HG03565 (cell line): ENCODE data around the gene IGIP.
A peak's percentile ranks its signal among the peaks of the same experiment; 100 is the strongest.

Experiments used
- ATAC-seq: cut with Tn5 transposase; IDR thresholded peaks from one replicate; pipeline ENCODE4 v1.9.1; 2021; ENCODE audit warnings: mild to moderate bottlenecking, moderate library complexity; ENCODE audit not compliant: unreplicated experiment

The IGIP gene

DNA sequence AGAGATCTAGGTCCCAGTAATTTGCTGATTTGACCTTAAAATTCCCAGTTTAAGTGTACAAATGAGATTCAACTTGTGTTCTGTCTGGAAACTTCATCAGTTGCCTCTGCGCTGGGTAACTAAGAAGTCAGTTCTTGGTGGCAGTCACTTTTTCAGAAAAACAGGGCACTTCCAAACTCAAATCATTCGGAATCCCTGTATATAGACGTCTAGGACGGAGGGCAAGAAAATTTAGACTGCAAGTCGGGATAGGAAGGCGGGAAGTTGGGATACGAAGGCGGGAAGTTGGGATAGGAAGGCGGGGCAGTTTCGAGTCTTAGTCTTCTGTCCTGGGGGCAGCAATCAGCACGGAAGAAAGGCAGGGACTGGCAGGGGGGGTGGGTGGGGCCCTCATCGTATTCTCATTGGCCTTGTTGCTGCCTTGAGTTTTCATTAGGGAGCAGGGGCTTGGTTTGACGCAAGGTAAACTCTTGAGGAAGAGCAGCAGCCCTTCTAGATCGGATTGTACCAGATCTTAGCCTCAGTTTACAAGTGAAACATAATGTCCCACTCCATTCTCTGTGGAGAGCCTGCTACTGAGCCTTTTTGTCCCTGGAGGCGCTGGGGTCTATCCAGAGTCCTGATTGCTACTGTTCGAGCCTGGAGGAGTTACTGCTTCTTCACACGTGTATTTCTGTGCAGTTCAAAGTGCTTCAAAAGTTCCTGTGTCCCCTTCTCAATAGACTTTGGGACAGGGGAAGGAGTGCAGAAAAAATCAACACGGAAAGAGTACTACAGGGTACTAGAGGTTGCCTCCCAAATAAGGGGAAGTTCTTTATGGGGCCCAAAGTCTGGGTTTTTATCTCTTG lies 14.5 kb upstream of the IGIP start:
- no peak for ATAC-seq

DNA sequence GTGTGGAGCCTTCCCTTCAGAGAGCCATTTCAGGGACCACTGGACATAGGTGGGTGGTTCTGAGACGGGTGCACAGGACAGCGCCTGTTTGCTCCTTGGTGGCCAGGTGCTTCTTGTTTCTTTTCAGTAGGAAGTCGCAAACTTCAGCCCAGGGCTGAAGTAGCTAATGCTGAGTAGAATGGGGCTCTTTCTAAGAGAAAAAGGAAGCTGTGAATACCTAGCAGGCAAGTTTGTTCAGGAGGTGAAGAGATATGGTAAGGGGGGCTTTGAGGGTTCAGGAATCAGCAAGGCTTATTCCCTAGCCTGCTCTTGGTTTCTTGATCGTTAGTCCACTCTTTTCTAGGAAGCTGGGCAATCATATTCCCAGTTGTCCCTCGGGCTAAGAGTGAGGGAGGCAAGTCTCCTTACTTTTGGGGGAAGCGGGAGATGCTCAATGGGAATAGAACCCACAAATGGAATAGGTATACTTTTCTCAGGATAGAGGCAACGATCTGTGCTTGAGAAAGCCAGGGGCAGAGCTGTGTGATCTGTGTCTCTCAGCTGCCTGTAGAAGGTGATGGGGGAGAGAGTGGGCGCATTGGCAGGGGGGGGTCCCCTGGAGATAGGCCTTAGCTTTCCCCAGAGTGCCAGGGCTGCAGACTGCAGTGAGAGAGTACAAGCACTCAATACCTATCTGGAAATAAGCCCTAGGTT lies 13.7 kb upstream of the IGIP start:
- no peak for ATAC-seq

DNA sequence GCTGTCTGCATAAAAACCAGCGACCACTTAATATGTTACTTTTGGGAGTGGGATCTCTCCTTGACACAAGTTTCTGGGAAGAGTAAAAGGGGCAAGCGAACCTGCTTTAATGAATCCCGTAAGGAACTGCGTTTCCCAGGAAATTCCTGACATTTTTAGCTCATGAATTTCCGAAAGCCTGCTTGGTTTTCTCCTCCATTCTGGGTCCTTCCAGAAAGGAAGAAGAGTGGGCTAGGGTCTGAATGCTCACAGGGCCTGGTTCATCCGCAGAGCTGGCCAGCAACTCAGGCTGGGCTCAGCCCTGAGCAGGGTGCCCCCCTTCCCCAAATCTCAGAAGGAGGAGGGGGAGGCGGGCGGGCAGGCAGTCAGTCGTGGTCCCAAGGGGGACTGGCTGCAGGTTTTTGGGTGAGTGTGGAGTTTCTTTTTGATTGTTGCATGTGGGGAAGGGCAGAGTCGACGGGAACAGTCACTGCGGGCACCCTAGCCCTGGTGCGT lies 13.0 kb upstream of the IGIP start:
- no peak for ATAC-seq

DNA sequence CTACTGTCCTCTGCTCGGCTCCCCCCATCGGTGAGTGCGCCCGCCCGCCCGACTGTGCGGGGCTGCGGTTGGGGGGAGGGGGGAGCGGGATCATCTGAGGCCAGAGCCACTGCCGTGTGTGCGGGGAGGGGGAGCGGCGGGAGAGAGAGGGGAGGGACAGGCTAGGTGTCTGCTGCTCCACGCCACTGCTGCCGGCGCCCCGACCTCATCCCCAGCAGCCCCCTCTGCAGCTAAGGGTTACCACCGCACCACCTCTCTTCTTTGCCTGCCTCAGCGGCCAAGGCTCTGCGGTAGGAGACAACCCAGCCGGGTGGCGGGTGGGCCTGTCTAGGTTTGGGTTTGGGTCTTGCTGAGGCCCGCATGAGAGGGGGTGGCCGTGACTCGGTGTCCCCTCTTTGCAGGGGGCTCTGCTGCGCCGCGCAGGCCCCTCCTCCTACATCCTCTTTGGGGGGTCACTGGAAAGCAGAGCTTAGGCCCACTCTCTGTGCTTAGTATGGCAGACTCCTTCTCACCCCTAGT lies 12.5 kb upstream of the IGIP start:
- ATAC-seq, result no peak

DNA sequence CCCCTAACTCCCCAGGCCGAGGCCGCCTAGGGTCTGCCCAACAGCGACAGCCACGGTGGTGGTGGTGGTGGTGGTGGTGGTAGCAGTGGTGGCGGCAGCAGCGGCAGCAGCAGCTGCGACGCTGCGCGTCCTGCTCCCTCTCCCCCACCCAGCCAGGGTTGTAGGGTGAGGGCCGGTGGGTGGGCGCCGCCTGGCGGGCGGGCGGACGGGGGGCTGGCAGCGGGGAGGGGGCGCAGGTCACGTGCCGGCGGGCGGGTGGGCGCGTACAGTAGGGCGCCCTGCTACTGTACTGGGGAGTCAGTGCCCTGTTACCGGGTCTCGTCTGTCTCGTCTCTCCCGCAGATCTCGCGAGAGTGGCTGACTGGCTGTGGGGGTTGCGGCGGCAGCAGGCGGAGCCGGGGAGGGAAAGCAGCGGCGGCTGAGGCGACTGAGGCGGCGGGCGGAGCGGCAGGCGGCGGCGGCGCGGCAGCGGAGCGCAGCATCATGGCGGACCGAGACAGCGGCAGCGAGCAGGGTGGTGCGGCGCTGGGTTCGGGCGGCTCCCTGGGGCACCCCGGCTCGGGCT lies 12.0 kb upstream of the IGIP start, which contains the start of gene PURA:
Gene PURA, plus strand, starts transcription at position 411 of the 565 bp plus-strand sequence. Its CDS starts 73 bp downstream, at position 484.
- peak; percentile 83 for ATAC-seq

DNA sequence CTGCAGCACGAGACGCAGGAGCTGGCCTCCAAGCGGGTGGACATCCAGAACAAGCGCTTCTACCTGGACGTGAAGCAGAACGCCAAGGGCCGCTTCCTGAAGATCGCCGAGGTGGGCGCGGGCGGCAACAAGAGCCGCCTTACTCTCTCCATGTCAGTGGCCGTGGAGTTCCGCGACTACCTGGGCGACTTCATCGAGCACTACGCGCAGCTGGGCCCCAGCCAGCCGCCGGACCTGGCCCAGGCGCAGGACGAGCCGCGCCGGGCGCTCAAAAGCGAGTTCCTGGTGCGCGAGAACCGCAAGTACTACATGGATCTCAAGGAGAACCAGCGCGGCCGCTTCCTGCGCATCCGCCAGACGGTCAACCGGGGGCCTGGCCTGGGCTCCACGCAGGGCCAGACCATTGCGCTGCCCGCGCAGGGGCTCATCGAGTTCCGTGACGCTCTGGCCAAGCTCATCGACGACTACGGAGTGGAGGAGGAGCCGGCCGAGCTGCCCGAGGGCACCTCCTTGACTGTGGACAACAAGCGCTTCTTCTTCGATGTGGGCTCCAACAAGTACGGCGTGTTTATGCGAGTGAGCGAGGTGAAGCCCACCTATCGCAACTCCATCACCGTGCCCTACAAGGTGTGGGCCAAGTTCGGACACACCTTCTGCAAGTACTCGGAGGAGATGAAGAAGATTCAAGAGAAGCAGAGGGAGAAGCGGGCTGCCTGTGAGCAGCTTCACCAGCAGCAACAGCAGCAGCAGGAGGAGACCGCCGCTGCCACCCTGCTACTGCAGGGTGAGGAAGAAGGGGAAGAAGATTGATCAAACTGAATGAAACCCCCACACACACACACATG lies 11.2 kb upstream of the IGIP start:
- ATAC-seq, result peak; percentile 25

DNA sequence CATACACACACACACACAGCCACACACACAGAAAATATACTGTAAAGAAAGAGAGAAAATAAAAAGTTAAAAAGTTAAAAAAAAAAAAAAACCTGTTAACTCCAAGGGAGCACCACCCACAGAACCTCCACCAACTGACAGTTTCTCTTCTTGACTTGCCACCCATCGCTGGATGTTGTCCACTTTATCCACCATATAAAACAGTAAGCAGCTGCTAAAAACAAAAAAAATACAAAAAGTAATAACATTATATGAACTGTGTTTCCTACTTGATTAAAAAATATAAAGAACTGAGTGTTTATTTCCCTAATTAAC lies 10.6 kb upstream of the IGIP start:
- ATAC-seq, result no peak

DNA sequence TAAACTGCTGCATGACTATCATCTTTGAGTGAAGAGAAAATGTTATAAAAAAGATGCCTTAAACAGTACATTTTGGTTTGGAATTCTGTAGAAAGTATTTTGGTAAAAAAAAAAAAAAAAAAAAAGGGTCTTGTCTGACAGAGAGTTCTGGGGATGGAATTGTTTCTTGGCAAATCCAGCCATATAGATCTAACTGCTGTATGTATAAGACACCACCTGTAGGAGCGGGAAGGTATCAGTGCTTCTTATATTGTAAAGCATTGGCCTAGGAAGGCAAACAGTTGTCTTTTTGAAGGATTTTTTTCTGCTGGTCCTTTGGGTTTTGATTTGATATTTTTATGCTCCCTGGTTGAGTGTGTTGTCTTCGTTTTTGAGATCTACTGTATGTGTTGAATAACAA lies 9.0 kb upstream of the IGIP start:
- ATAC-seq, result no peak

DNA sequence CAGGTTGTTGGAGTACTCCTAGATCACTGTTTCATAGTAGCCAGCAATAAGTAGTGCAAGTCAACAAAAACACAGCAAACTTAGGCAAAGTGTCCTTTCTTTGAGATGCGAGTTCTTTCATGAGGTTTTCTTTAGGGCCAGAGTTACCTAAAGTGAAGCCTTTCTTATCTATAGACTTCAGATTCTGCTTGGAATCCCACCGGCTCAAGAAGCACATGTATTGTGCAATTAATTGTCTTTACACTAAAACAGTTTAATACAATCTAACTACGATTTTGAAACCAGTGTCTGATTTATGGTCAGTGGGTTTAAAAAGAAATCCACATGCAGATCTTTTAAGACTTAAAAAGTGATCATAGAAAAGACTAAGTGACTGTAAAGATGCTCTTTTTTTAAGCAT lies 8.2 kb upstream of the IGIP start:
- ATAC-seq, result no peak

DNA sequence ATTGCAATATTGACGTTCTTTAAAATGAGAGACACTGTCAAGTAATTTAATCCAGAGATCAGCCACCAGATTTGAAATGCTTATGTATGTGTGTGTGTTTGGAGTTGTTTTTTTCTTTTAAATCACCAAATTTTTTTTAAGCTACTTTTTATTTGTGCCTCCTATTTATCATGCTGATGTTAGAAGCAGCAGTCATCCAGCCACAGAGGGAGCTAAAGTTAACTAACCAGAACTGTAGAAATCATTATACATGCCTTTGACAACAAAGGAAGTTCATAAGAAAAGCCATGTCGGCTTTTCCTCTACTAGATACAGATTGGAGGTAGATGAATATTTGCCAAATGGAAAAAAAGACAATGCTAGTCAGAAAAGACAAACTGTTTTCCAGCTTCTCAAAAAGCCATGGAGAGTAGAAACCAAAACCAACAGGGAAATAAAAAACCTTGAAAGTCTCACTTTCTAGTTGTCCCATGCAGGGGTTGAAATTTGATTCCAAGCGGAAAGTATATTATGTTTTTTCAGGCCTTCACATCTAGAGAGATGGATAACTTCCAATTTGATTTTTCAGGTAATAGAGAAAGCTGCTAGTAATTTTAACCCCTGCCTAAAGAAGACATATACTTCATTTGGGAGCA lies 7.3 kb upstream of the IGIP start:
- ATAC-seq, result no peak

DNA sequence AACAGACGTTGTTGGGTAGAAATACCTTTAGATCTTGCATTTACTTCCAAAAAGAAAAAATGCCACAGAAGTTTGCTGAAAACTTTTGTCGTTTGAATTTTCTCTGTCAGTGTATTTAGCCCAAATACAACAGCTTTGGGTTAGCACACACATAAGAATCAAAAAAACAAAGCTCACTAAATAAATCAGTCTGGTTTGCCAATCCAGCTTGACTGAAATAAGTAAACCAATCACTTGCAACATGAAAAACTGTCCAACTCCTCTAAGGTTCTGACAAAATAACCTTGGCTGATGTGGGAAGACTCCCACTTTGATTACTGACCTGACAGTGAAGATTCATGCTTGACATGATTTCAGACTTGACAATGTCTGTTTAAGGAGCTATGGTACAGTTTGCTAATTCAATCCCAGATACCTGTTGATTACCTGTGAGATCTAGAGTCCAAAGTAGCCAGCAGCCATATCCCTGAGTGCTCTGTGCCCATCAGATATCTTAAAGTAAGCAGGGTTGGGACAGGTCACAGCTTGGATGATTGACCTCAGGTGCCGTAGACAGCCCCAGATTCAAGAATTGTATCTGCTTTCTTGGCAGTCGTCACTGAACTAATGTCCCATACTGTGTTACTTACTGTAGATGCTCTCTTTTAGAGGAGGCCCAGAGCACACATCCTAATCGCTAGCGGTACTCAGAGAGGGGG lies 727 bp downstream of the IGIP start:
- ATAC-seq, result no peak

DNA sequence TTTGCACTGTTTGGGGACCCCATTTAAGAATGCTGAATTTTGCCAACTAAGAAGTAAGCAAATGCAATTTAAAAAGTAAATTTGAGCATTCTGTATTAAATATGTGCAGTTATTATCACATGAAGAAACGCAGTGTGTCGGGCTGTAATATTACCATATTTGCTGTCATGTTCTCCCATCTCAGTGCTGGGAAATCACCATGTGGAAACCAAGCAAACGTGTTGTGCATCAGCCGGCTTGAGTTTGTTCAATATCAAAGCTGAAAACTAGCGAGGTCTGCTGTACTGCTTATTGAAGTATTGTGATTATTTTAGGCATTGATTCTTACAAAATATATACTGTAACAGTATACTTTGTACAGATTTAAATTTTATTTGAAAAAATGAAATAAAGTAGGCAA lies 2.6 kb downstream of the IGIP start:
- ATAC-seq, result no peak

DNA sequence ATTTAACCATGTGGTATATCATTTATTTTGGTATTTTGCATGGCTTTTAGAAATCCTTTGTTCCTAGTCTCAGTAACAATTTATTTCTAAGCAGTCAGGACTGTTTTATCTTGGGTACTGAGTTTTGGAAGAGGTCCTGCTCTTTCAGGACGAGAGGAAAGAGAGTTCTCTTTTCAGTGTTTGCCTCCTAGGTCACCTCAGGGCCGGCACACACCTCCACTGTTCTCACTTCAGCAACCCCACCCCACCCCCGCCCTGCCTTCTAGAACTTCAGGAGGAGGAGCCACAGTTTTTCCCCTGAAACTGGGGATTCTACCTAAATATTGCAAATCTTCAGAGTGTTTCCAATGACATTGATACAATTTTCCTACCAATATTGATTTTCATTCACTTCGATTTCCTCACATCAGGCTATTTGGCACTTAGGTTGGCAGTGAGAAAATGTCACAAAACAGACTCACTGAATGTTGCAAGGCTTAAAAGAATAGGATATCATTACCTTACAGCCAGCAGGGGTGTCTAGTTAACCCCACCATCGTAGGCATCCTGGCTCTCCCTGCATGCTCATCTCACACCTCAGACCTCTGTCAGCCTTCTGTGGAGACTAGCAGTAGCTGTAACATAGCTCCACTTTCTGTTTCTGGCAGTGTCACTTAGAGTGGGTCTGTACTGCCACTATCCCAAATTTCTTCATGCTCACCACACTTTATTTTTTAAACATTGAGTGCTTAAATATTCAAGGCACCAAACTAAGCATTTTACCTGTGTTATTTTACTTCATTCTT lies 5.4 kb downstream of the IGIP start:
- no peak for ATAC-seq

DNA sequence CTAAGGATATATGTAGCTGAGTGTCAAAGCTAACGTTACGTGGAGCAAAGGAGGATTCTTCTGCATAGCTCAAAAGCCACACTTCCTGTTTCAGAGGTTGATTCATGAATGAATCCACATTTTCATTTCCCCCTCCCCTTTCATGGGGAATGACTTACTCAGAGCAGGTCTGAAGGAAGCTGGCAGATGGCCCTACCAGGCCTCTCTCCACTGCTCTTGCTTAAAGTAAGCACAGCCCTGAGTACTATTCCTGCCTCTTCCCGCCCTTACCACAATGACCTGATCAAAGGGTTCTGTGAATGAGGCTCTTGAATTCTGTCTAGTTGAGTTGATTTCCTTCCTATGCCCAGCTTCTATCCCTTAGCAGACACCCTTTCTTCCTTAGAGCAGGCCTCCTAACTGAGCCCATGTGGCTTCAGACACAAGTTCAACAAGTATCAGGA lies 6.3 kb downstream of the IGIP start:
- no peak for ATAC-seq

DNA sequence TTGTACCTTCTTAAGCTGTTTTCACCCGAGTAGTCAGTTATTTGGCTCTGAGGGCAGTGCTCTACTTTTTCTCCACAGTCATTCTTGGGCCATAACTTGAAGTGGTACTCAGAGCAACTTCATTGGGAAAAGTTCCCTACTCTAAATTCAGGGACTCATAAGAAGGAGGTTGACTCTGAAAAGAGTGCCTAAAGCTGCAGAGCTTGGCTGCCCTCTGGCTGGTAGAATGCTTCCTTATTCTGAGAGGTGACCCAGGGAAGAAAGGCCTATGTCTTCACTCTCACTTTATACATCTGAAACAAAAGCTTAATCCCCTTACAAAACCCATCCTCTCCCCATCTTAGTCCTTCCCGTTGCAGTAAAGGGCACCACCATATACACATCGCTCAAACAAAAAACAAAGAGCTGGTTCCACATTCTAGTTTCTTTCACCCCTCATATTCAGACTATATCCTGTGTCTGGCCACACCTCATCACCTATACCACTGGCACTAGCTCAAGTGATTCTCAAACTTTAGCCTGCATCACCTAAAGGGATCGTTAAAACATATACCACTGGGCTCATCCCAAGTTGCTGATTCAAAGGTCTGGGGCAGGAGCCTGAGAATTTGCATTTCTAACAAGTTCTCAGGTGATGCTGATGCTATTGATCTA lies 7.9 kb downstream of the IGIP start:
- no peak for ATAC-seq

DNA sequence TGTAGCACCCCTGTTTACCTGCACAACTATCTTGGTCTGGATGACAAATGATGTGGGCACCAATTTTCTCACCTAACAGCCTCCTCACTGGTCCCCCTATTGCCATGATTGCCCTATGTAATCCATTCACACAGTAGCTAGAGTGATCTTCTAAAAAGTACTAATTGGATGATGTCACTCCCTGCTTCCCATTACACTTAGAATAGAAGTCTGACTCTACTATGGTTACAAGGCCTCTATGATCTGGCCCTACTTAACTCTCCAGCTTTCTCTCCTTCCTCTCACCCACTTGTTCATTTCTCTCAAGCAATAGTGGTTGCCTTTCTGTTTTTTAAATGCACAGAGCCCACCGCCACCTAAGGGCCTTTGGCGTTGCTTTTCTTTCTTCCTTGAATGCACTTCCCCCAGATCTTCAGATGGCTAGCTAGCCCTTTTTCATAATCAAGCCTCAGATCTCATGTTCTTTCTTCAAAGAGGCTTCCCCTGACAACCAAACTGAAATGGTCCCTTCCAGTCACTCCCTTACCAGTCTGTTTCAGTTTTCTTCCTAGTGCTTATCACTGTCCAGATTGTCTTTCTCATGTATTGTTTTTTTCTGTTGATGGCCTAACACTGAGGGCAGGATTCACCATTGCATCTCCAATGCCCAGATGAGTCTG lies 8.7 kb downstream of the IGIP start:
- ATAC-seq, result no peak

DNA sequence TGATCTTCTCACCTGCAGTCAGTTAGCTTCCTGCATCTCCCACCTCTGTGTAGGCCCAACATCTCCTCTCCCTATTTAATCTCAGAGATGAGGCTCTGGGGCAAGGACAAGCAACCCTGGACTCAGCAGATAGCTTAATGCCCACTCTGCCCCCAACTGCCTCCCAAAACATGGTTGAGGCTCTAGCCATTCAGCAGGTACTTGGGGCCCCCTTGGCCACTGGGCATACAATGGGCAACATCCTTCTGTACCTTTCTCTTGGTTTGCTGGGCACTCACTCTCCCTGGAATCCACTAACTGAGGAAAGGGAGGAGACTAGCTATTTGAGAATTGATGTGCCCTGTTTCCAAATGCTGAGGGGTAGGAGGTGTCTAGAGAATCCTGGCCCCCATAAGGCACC lies 9.4 kb downstream of the IGIP start:
- no peak for ATAC-seq

DNA sequence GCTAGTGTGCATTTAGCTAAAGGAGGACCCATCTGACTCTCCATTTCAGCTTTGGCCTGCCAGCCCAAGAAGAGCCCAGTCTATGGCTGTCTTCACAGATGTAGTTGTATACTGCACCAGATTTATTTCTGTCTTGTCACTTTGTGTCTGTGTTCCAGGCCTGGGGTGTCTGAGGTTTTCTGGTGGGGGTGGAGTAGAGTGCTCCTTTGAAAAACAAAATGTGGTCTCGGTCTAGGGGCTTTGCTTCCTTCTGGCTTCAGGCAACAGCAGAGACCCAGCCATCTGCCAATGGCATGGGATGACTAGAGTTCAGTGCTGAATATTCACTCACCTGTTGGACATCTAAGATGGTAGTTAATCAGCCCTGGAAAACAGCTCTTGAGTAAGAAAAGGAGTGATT lies 10.9 kb downstream of the IGIP start:
- no peak for ATAC-seq
